B cell (primary cell): ENCODE results near the gene SP6.

Experiments used
- EZH2 ChIP-seq: IDR thresholded peaks from 2 replicates; pipeline ENCODE4 v1.6.1; 2012; ENCODE audit warnings: borderline replicate concordance, low read depth, mild to moderate bottlenecking, moderate library complexity, low read length; ENCODE audit not compliant: insufficient read depth, poor library complexity, severe bottlenecking
- TF ChIP-seq, protein P1 (sequence below): fragments of 200-600 bp; IDR thresholded peaks from one replicate; pipeline ENCODE4 v1.8.0; 2022; ENCODE audit warnings: antibody characterized with exemption, mild to moderate bottlenecking

DNA sequence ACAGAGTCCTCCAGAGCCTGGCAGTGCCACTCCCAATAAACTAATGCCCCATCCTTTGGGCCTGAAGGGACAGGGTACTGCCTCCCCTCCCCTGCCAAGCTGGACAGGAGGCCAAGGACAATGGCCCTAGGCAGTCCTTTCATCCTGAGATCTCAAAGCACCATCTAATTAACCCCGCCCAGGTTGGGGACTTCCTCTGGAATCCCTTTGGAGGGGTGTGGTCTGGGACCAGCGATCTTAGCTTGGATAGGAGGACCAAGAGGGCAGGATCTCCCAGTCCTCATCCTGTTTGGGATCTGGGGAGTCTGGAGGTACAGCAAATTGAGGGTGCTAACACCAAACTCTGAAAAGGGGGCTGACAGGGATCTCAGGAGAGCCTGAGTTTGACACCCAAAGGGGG lies 18.2 kb upstream of the SP6 start:
- TF ChIP-seq, protein P1, sequence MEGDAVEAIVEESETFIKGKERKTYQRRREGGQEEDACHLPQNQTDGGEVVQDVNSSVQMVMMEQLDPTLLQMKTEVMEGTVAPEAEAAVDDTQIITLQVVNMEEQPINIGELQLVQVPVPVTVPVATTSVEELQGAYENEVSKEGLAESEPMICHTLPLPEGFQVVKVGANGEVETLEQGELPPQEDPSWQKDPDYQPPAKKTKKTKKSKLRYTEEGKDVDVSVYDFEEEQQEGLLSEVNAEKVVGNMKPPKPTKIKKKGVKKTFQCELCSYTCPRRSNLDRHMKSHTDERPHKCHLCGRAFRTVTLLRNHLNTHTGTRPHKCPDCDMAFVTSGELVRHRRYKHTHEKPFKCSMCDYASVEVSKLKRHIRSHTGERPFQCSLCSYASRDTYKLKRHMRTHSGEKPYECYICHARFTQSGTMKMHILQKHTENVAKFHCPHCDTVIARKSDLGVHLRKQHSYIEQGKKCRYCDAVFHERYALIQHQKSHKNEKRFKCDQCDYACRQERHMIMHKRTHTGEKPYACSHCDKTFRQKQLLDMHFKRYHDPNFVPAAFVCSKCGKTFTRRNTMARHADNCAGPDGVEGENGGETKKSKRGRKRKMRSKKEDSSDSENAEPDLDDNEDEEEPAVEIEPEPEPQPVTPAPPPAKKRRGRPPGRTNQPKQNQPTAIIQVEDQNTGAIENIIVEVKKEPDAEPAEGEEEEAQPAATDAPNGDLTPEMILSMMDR, result no peak
- no peak for TF ChIP-seq EZH2
